Stimulated activated CD4-positive, alpha-beta T cell treated with anti-CD3 and anti-CD28 coated beads, TNF-alpha, amount 100 ng/mL, for 4 hours (primary cell): Measurements from ENCODE around the gene C15orf40.
"Not testable (repeated sequence)": the region's sequence is repeated elsewhere in the genome, so short reads cannot be mapped to it uniquely, and the experiment has no call there.

Experiments
- DNase-seq, 3 experiments: peaks; one replicate each; pipeline ENCODE4 v3.0.0-alpha.2; 2020; ENCODE audit warnings: low read depth in 3 of 3

C15orf40 gene

GRCh38 chr15:83011271-83012075 is at the start of gene C15orf40:
Gene C15orf40, minus strand, starts transcription at chr15:83011639. Its CDS starts 32 bp downstream, at chr15:83011607.
- peak; percentile 70 to 72 (median 72) for DNase-seq

GRCh38 chr15:83057696-83058376 is 46.4 kb upstream of the C15orf40 start:
- no peak for DNase-seq

GRCh38 chr15:83057002-83057401 is 45.6 kb upstream of the C15orf40 start:
- no peak for DNase-seq

- DNase-seq, result no peak
These were observed 41.7 kb upstream of the C15orf40 start for GRCh38 chr15:83053151-83053550.

GRCh38 chr15:83046558-83047127 is 35.2 kb upstream of the C15orf40 start:
- no peak for DNase-seq

GRCh38 chr15:83044156-83044555 is 32.7 kb upstream of the C15orf40 start:
- DNase-seq, result no peak

DNA sequence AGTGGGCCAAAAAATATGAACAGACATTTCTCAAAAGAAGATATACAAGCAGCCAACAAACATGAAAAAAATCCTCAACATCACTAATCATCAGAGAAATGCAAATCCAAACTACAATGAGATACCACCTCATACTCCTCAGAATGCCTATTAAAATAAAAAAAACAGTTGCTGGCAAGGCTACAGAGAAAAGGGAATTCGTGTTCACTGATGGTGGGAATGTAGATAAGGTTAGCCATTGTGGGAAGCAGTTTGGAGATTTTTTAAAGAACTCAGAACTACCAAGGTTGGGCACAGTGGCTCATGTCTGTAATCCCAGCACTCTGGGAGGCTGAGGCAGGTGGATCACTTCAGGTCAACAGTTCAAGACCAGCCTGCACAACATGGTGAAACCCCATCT is 27.8 kb upstream of the C15orf40 start:
- no peak for DNase-seq

- DNase-seq, result no peak
These were observed 24.8 kb upstream of the C15orf40 start for GRCh38 chr15:83036253-83036652.

GRCh38 chr15:83031234-83031633 is 19.8 kb upstream of the C15orf40 start:
- DNase-seq, result not testable (repeated sequence)

- no peak for DNase-seq
These were observed 18.6 kb upstream of the C15orf40 start for GRCh38 chr15:83030021-83030420.

- no peak for DNase-seq
These were observed 7.0 kb upstream of the C15orf40 start for GRCh38 chr15:83018436-83018835.

DNA sequence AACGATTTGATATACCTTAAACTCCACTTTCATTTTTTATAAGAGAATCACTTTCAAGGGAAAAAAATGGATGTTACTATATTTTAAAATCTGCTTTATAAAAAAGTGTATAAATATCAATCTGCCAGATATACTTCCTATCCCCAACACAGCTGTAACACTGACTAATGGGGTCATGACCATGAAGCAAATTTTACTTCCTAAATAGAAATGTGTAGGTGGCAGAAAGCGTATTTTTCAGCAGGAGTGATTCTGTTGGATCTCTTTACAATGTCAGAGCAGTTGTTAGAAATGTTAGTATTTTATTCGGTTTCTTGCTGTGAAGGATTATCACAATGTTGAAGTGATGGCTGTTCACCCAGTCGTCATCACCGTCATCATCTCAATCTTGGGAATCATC is 5.5 kb upstream of the C15orf40 start:
- no peak for DNase-seq

DNA sequence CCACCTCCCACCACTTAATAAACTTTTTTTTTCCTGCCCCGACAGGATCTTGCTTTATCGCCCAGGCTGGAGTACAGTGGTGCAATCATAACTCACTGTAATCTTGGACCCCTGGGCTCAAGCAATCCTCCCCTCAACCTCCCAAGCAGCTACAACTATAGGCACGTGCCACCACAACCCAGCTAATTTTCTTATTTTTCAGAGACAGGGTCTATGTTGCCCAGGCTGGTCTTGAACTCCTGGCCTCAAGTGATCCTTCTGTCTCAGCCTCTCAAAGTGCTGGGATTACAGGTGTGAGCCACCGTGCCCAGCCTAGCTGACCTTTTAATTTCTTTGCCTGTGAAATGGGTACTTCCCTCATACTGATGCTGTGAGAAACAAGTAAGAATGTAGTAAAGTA is 3.9 kb upstream of the C15orf40 start:
- no peak for DNase-seq

GRCh38 chr15:83014205-83014653 is 2.8 kb upstream of the C15orf40 start:
- no peak for DNase-seq

- no peak for DNase-seq
These were observed 1.2 kb upstream of the C15orf40 start for GRCh38 chr15:83012636-83013035.

DNA sequence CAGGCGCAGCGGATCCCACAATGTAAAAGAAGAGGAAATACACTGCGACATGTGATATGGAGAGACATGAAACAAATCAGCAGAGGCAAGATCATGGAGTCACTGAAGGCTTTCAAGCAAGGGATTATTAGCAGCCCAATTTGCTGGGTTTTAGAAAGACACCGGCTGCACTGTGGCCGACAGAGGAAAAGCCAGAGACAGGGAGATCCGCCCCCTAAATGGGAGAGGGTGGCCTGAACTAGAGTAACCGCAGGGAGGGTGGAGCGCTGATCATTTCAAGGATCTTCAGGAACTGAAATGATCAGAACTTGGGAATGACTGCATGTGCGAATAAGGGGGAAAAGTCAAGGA is 612 bp upstream of the C15orf40 start:
- no peak for DNase-seq

DNA sequence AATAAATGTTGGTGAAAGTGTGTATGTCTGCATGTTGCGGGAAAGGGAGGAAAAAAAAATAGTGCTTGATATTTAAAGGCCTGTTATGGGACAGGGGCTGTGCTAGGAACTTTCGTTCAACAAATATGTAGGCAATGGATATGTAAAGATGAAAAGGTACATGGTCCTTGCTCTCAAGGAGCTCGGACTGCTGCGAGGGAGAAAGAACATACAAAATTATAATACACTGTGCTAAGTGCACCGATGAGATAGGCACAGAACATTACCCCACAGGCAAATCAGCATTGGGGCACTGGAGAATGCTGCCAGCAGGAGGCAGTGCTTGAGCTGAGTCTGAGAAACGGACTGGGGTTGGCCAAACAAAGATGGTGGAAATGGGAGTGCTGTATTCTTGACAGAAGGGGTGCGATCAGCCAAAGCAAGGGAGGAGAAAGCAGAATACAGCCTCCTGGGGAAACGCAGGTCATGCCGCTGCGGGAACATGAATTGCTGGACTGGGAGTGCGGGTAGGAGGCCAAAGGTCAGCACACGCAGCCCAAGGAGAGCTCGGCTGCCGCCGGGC is 649 bp downstream of the C15orf40 start:
- peak; percentile 49 to 67 (median 65) for DNase-seq

DNA sequence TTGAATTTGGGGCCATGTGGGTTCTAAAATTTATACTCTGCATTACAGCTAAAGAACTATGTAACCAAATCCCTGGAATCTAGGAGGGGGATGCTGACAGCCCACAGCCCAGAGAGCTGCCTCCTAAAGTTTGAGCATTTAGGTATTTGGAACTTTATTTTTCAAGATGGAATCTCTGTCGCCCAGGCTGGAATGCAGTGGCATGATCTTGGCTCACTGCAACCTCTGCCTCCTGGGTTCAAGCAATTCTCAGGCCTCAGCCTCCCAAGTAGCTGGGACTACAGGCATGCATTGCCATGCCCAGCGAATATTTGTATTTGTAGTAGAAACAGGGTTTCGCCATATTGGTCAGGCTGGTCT is 10.8 kb downstream of the C15orf40 start:
- not testable (repeated sequence) for DNase-seq

DNA sequence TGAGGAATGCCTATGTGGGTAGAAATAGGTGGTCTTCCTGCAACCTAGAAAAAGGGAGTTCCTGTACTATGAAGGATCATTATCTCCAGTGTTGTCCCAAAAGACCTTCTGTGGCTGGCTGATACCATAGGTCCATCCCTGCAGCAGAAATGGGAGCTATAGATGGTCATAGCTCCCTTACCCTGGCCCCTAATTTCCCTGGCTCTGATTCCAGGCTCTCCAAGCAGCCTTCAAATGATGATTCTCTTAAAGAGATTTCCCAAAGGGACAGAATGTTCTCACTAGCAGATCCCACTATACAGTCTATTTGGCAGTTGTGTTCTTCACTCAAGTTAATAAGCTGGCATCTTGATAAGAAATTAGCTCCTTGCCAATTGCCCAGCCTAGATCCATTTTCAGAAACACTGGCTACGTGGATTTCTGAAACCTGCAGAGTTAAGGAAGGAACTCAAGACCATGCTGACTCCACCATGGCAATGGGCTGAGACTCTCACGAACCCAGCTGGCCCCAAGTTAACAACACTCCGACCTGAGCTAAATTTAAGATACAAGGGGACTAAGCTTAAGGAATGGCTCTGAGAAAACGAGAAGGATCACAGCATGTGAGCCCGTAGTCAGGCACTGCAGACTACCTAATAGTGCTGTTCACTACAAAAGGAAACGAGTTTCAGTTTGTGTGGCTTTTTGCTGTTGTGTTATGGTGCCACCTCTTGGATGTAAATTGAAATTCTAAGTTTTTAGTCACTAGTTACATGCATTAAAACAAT is 11.4 kb downstream of the C15orf40 start:
- peak in 1 of 3 experiments; percentile 9 for DNase-seq

DNA sequence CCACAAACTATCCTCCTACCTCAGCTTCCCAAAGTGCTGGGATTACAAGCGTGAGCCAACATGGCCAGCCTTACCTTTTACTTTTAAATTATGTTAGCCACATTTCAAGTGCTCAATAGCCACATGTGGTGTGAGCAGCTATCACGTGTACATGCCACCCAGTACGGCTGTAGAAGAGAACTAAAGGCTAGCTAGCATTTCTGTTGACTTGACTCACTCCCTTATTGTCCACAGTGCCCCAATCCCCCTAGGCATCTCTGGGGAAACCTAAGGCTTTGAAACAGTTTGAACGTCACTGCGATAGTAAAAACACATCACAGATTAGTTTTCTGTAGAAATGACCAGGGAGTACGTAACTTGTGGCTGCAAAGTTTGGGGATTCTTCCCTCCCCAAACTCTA is 12.0 kb downstream of the C15orf40 start:
- no peak for DNase-seq

- DNase-seq, result no peak
These were observed 15.5 kb downstream of the C15orf40 start for GRCh38 chr15:82995938-82996337.

DNA sequence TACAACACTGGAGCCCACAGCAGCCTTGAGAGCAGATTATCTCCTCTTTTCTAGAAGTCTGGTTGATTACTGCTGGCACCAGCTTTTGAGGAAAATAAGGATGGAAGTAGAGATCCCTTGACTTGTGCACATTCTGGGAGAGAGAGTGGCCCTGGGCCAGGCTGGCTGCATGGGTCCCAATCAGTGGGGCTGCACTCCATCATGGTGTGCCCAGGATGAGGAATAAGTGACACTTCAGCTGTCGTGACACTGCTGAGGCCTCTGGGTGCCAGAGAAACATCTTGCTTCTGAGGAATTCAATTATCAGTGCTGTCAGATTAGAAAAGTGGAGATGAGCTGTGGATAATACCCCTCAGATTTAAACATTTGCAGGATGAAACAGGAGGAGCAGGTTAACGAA is 16.4 kb downstream of the C15orf40 start:
- no peak for DNase-seq
